ENCODE measurements around the gene ZNF521. TPM values are rescaled to one million over a fixed set of nuclear protein-coding genes. Genes with fewer than 3 reads are reported as not detected.

The ZNF521 gene
- total and polyA plus RNA-seq, 2 donors (not counting 3 experiments of a cell fraction or from before 2014, with no cell fraction given): 111 to 168 TPM

GRCh38 chr18:25074925-25075324 lies 277.0 kb downstream of the ZNF521 start:
- Histone ChIP-seq H3K9me3 (replicated peaks; ENCODE audit: control insufficient read depth, insufficient read depth, low read length) (no peaks in the 10 kb centered on the region), H3K36me3 (ENCODE audit: control insufficient read depth in 2 of 2, extremely low read depth in 1 of 2, insufficient read depth in 2 of 2, low read length in 2 of 2) (peaks cover 4 to 14% of the 10 kb centered on the region in 2 experiments), H3K9ac (replicated peaks; ENCODE audit: extremely low read depth, insufficient read depth, low read length) (no peak overlapping the region), H3K27me3 (ENCODE audit: control insufficient read depth in 2 of 2, insufficient read depth in 2 of 2, low read length in 2 of 2) (no peaks in the 10 kb centered on the region), H3K79me2 (ENCODE audit: control insufficient read depth, insufficient read depth, low read length) (no peaks in the 10 kb centered on the region), H3K4me1 (ENCODE audit: control insufficient read depth, extremely low read depth, insufficient read depth, low read length) (peaks cover 13% of the 10 kb centered on the region), H4K20me1 (replicated peaks; ENCODE audit: control insufficient read depth, extremely low read depth, insufficient read depth, low read length) (no peaks in the 10 kb centered on the region), H3K9me1 (replicated peaks; ENCODE audit: control insufficient read depth, extremely low read depth, insufficient read depth, low read length) (no peaks in the 10 kb centered on the region), H3K27ac (ENCODE audit: insufficient read depth, low read depth, low read length) (no peak overlapping the region), H3K4me2 (ENCODE audit: insufficient read depth, low read length) (no peak overlapping the region), H2AFZ (ENCODE audit: low read depth, low read length) (no peak overlapping the region), H3K4me3 (replicated peaks in 1 of 3; ENCODE audit: insufficient read depth in 1 of 3, low read depth in 1 of 3, low read length in 3 of 3) (no peak overlapping the region)
- TF ChIP-seq POLR2A (IDR thresholded peaks at IDR 0.05; ENCODE audit: low read depth, low read length) (no peak), MYC (IDR thresholded peaks at IDR 0.05; ENCODE audit: low read depth, low read length) (no peak), JUN (IDR thresholded peaks at IDR 0.05; ENCODE audit: borderline replicate concordance, insufficient read depth, insufficient read length, low read depth) (no peak), GATA2 (IDR thresholded peaks at IDR 0.05; ENCODE audit: insufficient read depth, insufficient read length, low read depth, low read length) (no peak), EZH2 (IDR thresholded peaks at IDR 0.05; ENCODE audit: borderline replicate concordance, low read depth, low read length, severe bottlenecking) (no peak), POLR2AphosphoS5 (IDR thresholded peaks at IDR 0.05; ENCODE audit: insufficient read depth, low read depth, low read length) (no peak), FOS (IDR thresholded peaks at IDR 0.05; ENCODE audit: borderline replicate concordance, insufficient read depth, low read length) (no peak), CTCF (IDR thresholded peaks at IDR 0.05; ENCODE audit: extremely low read depth in 1 of 2, insufficient read depth in 1 of 2, low read depth in 1 of 2, low read length in 2 of 2) (no peak)
- TF ChIP-seq, protein P1, sequence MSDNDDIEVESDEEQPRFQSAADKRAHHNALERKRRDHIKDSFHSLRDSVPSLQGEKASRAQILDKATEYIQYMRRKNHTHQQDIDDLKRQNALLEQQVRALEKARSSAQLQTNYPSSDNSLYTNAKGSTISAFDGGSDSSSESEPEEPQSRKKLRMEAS (IDR thresholded peaks at IDR 0.05; ENCODE audit: insufficient read depth, insufficient read length): no peak
- dilution Hi-C loops (cut with MboI; ENCODE audit: extremely low pct_ligation_motif_present, low sequenced_read_pairs): no loop called here
- FAIRE-seq: no peak
- BruUV-seq (replicated peaks): no TSS peak
- CTCF ChIA-PET: no interaction called here
- no peak for DNase-seq (ENCODE audit: low read depth, low spot score)
- POLR2A ChIA-PET: no interaction called here
- intact Hi-C loops (cut with micrococcal nuclease): no loop called here

Measured in endothelial cell of umbilical vein (primary cell).